ENCODE data around the gene CREBRF. TPM values are rescaled to one million over a fixed set of nuclear protein-coding genes. Genes with fewer than 3 reads are reported as not detected.
A peak's percentile ranks its signal among the peaks of the same experiment; 100 is the strongest.

Gene CREBRF
- total RNA-seq, 1 donor from 2014 or later: 10.0 TPM

GRCh38 chr5:173056783-173057061, 570 bp downstream of the CREBRF start:
- Mint-ChIP-seq H3K4me1 (ENCODE audit: low read depth, unreplicated experiment) (peaks cover 5% of the 10 kb centered on the region), H3K9me3 (ENCODE audit: unreplicated experiment) (no peaks in the 10 kb centered on the region), H3K4me3 (ENCODE audit: unreplicated experiment) (peak overlapping the region; percentile 93), H3K36me3 (ENCODE audit: low read depth, unreplicated experiment) (no peaks in the 10 kb centered on the region), H3K27me3 (ENCODE audit: low read depth, unreplicated experiment) (no peaks in the 10 kb centered on the region), H3K27ac (ENCODE audit: unreplicated experiment) (no peak overlapping the region)
- H4K20me1 ChIP-seq (ENCODE audit: insufficient read depth, low read length): no peaks in the 10 kb centered on the region
- peaks cover 24% of the 10 kb centered on the region for H3K4me1 ChIP-seq (ENCODE audit: insufficient read depth, low read length)
- no peaks in the 10 kb centered on the region for H3K36me3 ChIP-seq (ENCODE audit: insufficient read depth, low read length)
- DNase-seq (ENCODE audit: low read depth) (no peak), FAIRE-seq (no peak)
- peak overlapping the region; percentile 97 for H3K9ac ChIP-seq (ENCODE audit: low read length)
- H3K4me3 ChIP-seq (ENCODE audit: insufficient read depth, low read depth, low read length): peak overlapping the region; percentile 92
- peak overlapping the region; percentile 67 for H2AFZ ChIP-seq (ENCODE audit: low read depth, low read length)
- H3K4me2 ChIP-seq (ENCODE audit: low read length): peak overlapping the region; percentile 90
- H3K27ac ChIP-seq (ENCODE audit: low read depth, low read length): peak overlapping the region; percentile 93
- TF ChIP-seq CTCF (IDR thresholded peaks at IDR 0.05; ENCODE audit: insufficient read depth, low read depth, low read length) (no peak), EZH2 (IDR thresholded peaks at IDR 0.05; ENCODE audit: insufficient read depth, low read length) (no peak)
- no peaks in the 10 kb centered on the region for H3K9me3 ChIP-seq (ENCODE audit: insufficient read depth, low read depth, low read length)
- peaks cover 5% of the 10 kb centered on the region for H3K79me2 ChIP-seq (ENCODE audit: insufficient read depth, low read length)
- no peaks in the 10 kb centered on the region for H3K27me3 ChIP-seq (ENCODE audit: insufficient read depth, low read length)

GRCh38 chr5:173057062-173057924, 1.1 kb downstream of the CREBRF start:
- H3K4me1 Mint-ChIP-seq (ENCODE audit: low read depth, unreplicated experiment): no peaks in the 10 kb centered on the region
- no peak for FAIRE-seq

More at GRCh38 chr5:173057062-173057924, 1.1 kb downstream of the CREBRF start:
- Histone ChIP-seq H3K4me2 (ENCODE audit: low read length) (peak overlapping the region; percentile 90), H3K27ac (ENCODE audit: low read depth, low read length) (peak overlapping the region; percentile 93), H3K9ac (ENCODE audit: low read length) (peak overlapping the region; percentile 97), H3K79me2 (ENCODE audit: insufficient read depth, low read length) (peaks cover 5% of the 10 kb centered on the region), H4K20me1 (ENCODE audit: insufficient read depth, low read length) (no peaks in the 10 kb centered on the region), H2AFZ (ENCODE audit: low read depth, low read length) (peak overlapping the region; percentile 90), H3K9me3 (ENCODE audit: insufficient read depth, low read depth, low read length) (no peaks in the 10 kb centered on the region), H3K4me1 (ENCODE audit: insufficient read depth, low read length) (peaks cover 24% of the 10 kb centered on the region), H3K36me3 (ENCODE audit: insufficient read depth, low read length) (no peaks in the 10 kb centered on the region), H3K27me3 (ENCODE audit: insufficient read depth, low read length) (no peaks in the 10 kb centered on the region), H3K4me3 (ENCODE audit: insufficient read depth, low read depth, low read length) (peak overlapping the region; percentile 92)
- Mint-ChIP-seq H3K36me3 (ENCODE audit: low read depth, unreplicated experiment) (no peaks in the 10 kb centered on the region), H3K4me3 (ENCODE audit: unreplicated experiment) (peak overlapping the region; percentile 93), H3K9me3 (ENCODE audit: unreplicated experiment) (no peaks in the 10 kb centered on the region), H3K27ac (ENCODE audit: unreplicated experiment) (peak overlapping the region; percentile 96), H3K27me3 (ENCODE audit: low read depth, unreplicated experiment) (no peaks in the 10 kb centered on the region)
- TF ChIP-seq CTCF (IDR thresholded peaks at IDR 0.05; ENCODE audit: insufficient read depth, low read depth, low read length) (no peak), EZH2 (IDR thresholded peaks at IDR 0.05; ENCODE audit: insufficient read depth, low read length) (no peak)
- peak; percentile 93 for DNase-seq (ENCODE audit: low read depth)
